ENCODE results near the gene ANKRD44. TPM values are rescaled to one million over a fixed set of nuclear protein-coding genes. Genes with fewer than 3 reads are reported as not detected.

Gene ANKRD44
- total RNA-seq, 1 experiment from 2014 or later: 7.8 TPM

- intact Hi-C loops (cut with micrococcal nuclease; ENCODE audit: unreplicated experiment): loop anchor here (2.0 to 5.0 kb wide), 2 partner anchors 113 to 196 kb away; no protein-coding TSS in a partner anchor
- no peaks in the 10 kb centered on the region for H3K27me3 ChIP-seq (ENCODE audit: control insufficient read depth, insufficient read depth, low read length)
- ATAC-seq (no peak), DNase-seq (ENCODE audit: low read depth, low spot score) (no peak)
- H3K27ac ChIP-seq (ENCODE audit: low read length): no peak overlapping the region
- BruUV-seq (replicated peaks): no TSS peak
- H3K36me3 ChIP-seq (ENCODE audit: control insufficient read depth, insufficient read depth, low read length): no peaks in the 10 kb centered on the region
- H3K4me3 ChIP-seq (ENCODE audit: low read depth in 2 of 2, low read length in 2 of 2): no peak overlapping the region
- no peaks in the 10 kb centered on the region for H3K9me3 ChIP-seq (ENCODE audit: control insufficient read depth, insufficient read depth, low read depth, low read length)
- no peak for TF ChIP-seq REST (IDR thresholded peaks at IDR 0.05; ENCODE audit: insufficient read depth in 1 of 2, low read depth in 2 of 2, low read length in 1 of 2)
- no peak for TF ChIP-seq CTCF (IDR thresholded peaks at IDR 0.05)
- TF ChIP-seq SIN3A (IDR thresholded peaks at IDR 0.05; ENCODE audit: borderline replicate concordance, insufficient read depth, low read depth, low read length): no peak
- no peak for TF ChIP-seq POLR2AphosphoS5 (IDR thresholded peaks at IDR 0.05; ENCODE audit: low read depth, low read length)
- TF ChIP-seq TCF7L2 (IDR thresholded peaks at IDR 0.05; ENCODE audit: low read depth, low read length): no peak
- in situ Hi-C loops (cut with HindIII; ENCODE audit: low pct_unique_long_range_greater_than_20kb, low sequenced_read_pairs): no loop called here
- ChIA-PET CTCF (no interaction called here), POLR2A (interaction anchor here (0.6 kb wide), 1 partner anchor 20 kb away, joined by 3 read pairs; no protein-coding TSS in a partner anchor)
- H3K4me1 ChIP-seq (ENCODE audit: control insufficient read depth, insufficient read depth, low read length): peaks cover 17% of the 10 kb centered on the region
These were observed 2.6 kb downstream of the ANKRD44 start for GRCh38 chr2:197307933-197308521.

GRCh38 chr2:197307236-197307932 lies 3.2 kb downstream of the ANKRD44 start:
- no TSS peak for BruUV-seq (replicated peaks)
- no peak for ATAC-seq

More at GRCh38 chr2:197307236-197307932, 3.2 kb downstream of the ANKRD44 start:
- TF ChIP-seq TCF7L2 (IDR thresholded peaks at IDR 0.05; ENCODE audit: low read depth, low read length) (no peak), POLR2AphosphoS5 (IDR thresholded peaks at IDR 0.05; ENCODE audit: low read depth, low read length) (no peak), CTCF (IDR thresholded peaks at IDR 0.05) (peak; percentile 57), REST (IDR thresholded peaks at IDR 0.05; ENCODE audit: insufficient read depth in 1 of 2, low read depth in 2 of 2, low read length in 1 of 2) (no peak), SIN3A (IDR thresholded peaks at IDR 0.05; ENCODE audit: borderline replicate concordance, insufficient read depth, low read depth, low read length) (no peak)
- intact Hi-C loops (cut with micrococcal nuclease; ENCODE audit: unreplicated experiment) (loop anchor here (2.0 to 5.0 kb wide), 2 partner anchors 113 to 195 kb away; no protein-coding TSS in a partner anchor), in situ Hi-C loops (cut with HindIII; ENCODE audit: low pct_unique_long_range_greater_than_20kb, low sequenced_read_pairs) (no loop called here)
- Histone ChIP-seq H3K4me1 (ENCODE audit: control insufficient read depth, insufficient read depth, low read length) (peaks cover 17% of the 10 kb centered on the region), H3K36me3 (ENCODE audit: control insufficient read depth, insufficient read depth, low read length) (no peaks in the 10 kb centered on the region), H3K9me3 (ENCODE audit: control insufficient read depth, insufficient read depth, low read depth, low read length) (no peaks in the 10 kb centered on the region), H3K27me3 (ENCODE audit: control insufficient read depth, insufficient read depth, low read length) (no peaks in the 10 kb centered on the region), H3K27ac (ENCODE audit: low read length) (0 out of 2 replicates have a peak overlapping the region, but pooled peaks have one; percentile 18), H3K4me3 (ENCODE audit: low read depth in 2 of 2, low read length in 2 of 2) (no peak overlapping the region)
- POLR2A ChIA-PET: interaction anchor here (0.6 to 0.7 kb wide), 3 partner anchors 108 to 579 kb away, joined by 4 to 7 read pairs (median 6); no protein-coding TSS in a partner anchor
- CTCF ChIA-PET: interaction anchor here (0.7 kb wide), 1 partner anchor 18 kb away, joined by 5 read pairs; no protein-coding TSS in a partner anchor
- DNase-seq (ENCODE audit: low read depth, low spot score): no peak
